K562 (cell line): ENCODE data around the gene PTPN11. TPM values are rescaled to one million over a fixed set of nuclear protein-coding genes. Genes with fewer than 3 reads are reported as not detected.

Source experiments
- BRF1 ChIP-seq: IDR thresholded peaks from 3 replicates; pipeline ENCODE4 v1.6.1; 2011; ENCODE audit warnings: borderline replicate concordance, mild to moderate bottlenecking; ENCODE audit not compliant: insufficient read length; ENCODE audit errors: extremely low read depth
- CHCHD3 ChIP-seq: fragments of 250-450 bp; sonication (Bioruptor Pico); IDR thresholded peaks from 2 replicates; pipeline ENCODE4 v2.1.2; 2022; ENCODE audit warnings: mild to moderate bottlenecking
- CXXC5 ChIP-seq: fragments of 250-450 bp; sonication (Bioruptor Pico); IDR thresholded peaks from 2 replicates; pipeline ENCODE4 v1.8.0; 2022; ENCODE audit warnings: inconsistent platforms, mild to moderate bottlenecking, moderate library complexity
- FOSL1 ChIP-seq: fragments of 200-800 bp; sonication (Bioruptor generic); conservative IDR thresholded peaks from 2 replicates; pipeline ENCODE4 v1.6.1; 2016; ENCODE audit warnings: missing genetic modification characterization, missing compliant biosample characterization
- GTF2F1 ChIP-seq: IDR thresholded peaks from 2 replicates; pipeline ENCODE4 v1.6.1; 2011; ENCODE audit warnings: low read depth, low read length, improper control_type of control experiment
- HDGF ChIP-seq: fragments of 450-650 bp; IDR thresholded peaks from 2 replicates; pipeline ENCODE4 v1.6.1; 2016
- OTX1 ChIP-seq: fragments of 450-650 bp; formaldehyde crosslinking; IDR thresholded peaks from 2 replicates; pipeline ENCODE4 v1.4.0; 2022; ENCODE audit warnings: mild to moderate bottlenecking
- STAT6 ChIP-seq: sonication (generic); formaldehyde crosslinking; IDR thresholded peaks from 2 replicates; pipeline ENCODE4 v1.8.1; 2023; ENCODE audit warnings: mild to moderate bottlenecking, missing genetic modification reagents
- TBP ChIP-seq: optimal IDR thresholded peaks from 2 replicates; pipeline ENCODE3; 2011; ENCODE audit warnings: low read depth, low read length, improper control_type of control experiment
- ZNF212 ChIP-seq: fragments of 450-650 bp; formaldehyde crosslinking; IDR thresholded peaks from 2 replicates; pipeline ENCODE4 v1.4.0; 2020; ENCODE audit warnings: mild to moderate bottlenecking
- ZNF253 ChIP-seq: fragments of 250-450 bp; sonication (Bioruptor Pico); conservative IDR thresholded peaks from 2 replicates; pipeline ENCODE4 v1.6.1; 2021; ENCODE audit warnings: mild to moderate bottlenecking
- ZNF695 ChIP-seq: fragments of 450-650 bp; formaldehyde crosslinking; IDR thresholded peaks from 2 replicates; pipeline ENCODE4 v1.4.0; 2020; ENCODE audit warnings: mild to moderate bottlenecking, moderate library complexity
- polyA plus RNA-seq, 8 experiments: library from polyadenylated mRNA; depleted of rRNA in 4 of 8; stranded (reverse) in 5 of 8; unstranded in 3 of 8; fragments of >200 nt; fragmentation: Nextera tagmentation in 2 of 8; fragmentation: Illumina TruSeq in 1 of 8; extraction: Ambion mirVana in 2 of 8; extraction: Trizol in 1 of 8; gene quantifications; 2 replicates each; pipeline versions ENCODE4 v1.2.1 to v1.2.3, GENCODE V29; 2011 to 2014; ENCODE audit warnings: inconsistent platforms in 1 of 8, missing spikeins in 1 of 8
- total RNA-seq, 7 experiments: library from RNA; depleted of rRNA in 6 of 7; stranded (reverse); fragments of >200 nt in 6 of 7; fragmentation: Illumina TruSeq in 2 of 7; extraction: Trizol in 2 of 7; gene quantifications; 2 replicates each; pipeline versions ENCODE4 v1.2.1 to v1.2.3, GENCODE V29; 2011 to 2021; ENCODE audit warnings: low replicate concordance in 1 of 7
- TF ChIP-seq, protein P1 (sequence below): fragments of 200-600 bp; sonication (generic); IDR thresholded peaks from one replicate; pipeline ENCODE4 v1.6.1; 2012; ENCODE audit warnings: mild to moderate bottlenecking, low read depth, low read length, inconsistent platforms
- TF ChIP-seq, protein P2 (sequence below): fragments of 250-450 bp; sonication (Bioruptor Pico); IDR thresholded peaks from 2 replicates; pipeline ENCODE4 v1.8.0; 2022; ENCODE audit warnings: moderate library complexity, mild to moderate bottlenecking, inconsistent platforms

PTPN11 gene
- total and polyA plus RNA-seq, 9 of the 15 experiments (the other 6 are each of a cell fraction or from before 2014, with no cell fraction given) = 22.5 to 126 (median 79.7) TPM

DNA sequence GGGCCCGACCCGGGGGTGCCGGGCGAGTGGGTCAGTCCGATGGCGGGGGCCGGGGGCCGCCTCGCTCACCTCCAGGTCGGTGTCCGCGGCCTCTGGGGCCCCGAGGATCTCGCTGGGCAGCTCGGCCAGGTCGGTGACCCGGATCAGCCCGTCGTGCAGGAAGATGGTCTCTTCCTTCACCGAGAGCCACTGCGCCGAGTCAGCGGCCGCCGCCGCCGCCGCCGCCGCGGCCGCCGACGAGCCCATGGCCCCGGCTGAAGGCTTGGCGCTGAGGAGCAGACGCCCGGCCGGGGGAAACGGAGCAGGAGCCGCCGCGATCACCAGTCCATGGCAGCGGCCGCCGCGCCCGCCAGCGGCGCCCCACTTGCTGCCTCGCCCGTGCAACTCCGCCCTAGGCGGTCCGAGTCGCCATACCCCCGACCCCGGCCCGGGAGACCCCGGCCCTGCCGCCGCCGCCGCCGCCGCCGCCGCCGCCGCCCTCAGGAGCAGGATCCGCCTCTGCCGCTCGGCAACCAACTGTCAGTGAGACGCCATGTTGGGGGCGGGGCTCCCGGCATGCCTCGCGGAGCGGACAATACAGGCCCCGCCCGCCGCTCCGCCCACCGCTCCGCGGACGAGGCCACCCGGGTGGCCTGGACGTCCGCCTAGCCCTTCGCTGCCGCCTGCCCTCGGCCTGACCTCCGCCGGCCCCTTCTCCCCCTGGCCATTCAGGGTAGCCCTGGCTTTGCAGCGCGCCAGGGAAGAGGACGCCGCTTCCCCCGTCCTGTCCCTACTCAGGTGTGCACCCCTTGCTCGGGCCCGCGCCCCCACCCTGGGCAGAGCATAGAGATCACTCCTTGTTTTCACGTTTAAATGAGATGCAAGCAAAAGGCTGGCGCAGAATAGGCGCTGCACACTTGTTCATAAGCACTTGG, 36.6 kb upstream of the PTPN11 start, which contains the start of gene HECTD4 (continued):
- TF ChIP-seq, protein P1, sequence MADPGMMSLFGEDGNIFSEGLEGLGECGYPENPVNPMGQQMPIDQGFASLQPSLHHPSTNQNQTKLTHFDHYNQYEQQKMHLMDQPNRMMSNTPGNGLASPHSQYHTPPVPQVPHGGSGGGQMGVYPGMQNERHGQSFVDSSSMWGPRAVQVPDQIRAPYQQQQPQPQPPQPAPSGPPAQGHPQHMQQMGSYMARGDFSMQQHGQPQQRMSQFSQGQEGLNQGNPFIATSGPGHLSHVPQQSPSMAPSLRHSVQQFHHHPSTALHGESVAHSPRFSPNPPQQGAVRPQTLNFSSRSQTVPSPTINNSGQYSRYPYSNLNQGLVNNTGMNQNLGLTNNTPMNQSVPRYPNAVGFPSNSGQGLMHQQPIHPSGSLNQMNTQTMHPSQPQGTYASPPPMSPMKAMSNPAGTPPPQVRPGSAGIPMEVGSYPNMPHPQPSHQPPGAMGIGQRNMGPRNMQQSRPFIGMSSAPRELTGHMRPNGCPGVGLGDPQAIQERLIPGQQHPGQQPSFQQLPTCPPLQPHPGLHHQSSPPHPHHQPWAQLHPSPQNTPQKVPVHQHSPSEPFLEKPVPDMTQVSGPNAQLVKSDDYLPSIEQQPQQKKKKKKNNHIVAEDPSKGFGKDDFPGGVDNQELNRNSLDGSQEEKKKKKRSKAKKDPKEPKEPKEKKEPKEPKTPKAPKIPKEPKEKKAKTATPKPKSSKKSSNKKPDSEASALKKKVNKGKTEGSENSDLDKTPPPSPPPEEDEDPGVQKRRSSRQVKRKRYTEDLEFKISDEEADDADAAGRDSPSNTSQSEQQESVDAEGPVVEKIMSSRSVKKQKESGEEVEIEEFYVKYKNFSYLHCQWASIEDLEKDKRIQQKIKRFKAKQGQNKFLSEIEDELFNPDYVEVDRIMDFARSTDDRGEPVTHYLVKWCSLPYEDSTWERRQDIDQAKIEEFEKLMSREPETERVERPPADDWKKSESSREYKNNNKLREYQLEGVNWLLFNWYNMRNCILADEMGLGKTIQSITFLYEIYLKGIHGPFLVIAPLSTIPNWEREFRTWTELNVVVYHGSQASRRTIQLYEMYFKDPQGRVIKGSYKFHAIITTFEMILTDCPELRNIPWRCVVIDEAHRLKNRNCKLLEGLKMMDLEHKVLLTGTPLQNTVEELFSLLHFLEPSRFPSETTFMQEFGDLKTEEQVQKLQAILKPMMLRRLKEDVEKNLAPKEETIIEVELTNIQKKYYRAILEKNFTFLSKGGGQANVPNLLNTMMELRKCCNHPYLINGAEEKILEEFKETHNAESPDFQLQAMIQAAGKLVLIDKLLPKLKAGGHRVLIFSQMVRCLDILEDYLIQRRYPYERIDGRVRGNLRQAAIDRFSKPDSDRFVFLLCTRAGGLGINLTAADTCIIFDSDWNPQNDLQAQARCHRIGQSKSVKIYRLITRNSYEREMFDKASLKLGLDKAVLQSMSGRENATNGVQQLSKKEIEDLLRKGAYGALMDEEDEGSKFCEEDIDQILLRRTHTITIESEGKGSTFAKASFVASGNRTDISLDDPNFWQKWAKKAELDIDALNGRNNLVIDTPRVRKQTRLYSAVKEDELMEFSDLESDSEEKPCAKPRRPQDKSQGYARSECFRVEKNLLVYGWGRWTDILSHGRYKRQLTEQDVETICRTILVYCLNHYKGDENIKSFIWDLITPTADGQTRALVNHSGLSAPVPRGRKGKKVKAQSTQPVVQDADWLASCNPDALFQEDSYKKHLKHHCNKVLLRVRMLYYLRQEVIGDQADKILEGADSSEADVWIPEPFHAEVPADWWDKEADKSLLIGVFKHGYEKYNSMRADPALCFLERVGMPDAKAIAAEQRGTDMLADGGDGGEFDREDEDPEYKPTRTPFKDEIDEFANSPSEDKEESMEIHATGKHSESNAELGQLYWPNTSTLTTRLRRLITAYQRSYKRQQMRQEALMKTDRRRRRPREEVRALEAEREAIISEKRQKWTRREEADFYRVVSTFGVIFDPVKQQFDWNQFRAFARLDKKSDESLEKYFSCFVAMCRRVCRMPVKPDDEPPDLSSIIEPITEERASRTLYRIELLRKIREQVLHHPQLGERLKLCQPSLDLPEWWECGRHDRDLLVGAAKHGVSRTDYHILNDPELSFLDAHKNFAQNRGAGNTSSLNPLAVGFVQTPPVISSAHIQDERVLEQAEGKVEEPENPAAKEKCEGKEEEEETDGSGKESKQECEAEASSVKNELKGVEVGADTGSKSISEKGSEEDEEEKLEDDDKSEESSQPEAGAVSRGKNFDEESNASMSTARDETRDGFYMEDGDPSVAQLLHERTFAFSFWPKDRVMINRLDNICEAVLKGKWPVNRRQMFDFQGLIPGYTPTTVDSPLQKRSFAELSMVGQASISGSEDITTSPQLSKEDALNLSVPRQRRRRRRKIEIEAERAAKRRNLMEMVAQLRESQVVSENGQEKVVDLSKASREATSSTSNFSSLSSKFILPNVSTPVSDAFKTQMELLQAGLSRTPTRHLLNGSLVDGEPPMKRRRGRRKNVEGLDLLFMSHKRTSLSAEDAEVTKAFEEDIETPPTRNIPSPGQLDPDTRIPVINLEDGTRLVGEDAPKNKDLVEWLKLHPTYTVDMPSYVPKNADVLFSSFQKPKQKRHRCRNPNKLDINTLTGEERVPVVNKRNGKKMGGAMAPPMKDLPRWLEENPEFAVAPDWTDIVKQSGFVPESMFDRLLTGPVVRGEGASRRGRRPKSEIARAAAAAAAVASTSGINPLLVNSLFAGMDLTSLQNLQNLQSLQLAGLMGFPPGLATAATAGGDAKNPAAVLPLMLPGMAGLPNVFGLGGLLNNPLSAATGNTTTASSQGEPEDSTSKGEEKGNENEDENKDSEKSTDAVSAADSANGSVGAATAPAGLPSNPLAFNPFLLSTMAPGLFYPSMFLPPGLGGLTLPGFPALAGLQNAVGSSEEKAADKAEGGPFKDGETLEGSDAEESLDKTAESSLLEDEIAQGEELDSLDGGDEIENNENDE = no peak
- TF ChIP-seq GTF2F1 (no peak), ZNF695 (no peak), ZNF212 (CRISPR knock-in tag) (no peak), OTX1 (CRISPR knock-in tag) (no peak), TBP (peak; percentile 81), CXXC5 (peak; percentile 67), FOSL1 (tag) (peak; percentile 22; the same call in 1 of the 2 replicates), CHCHD3 (no peak), HDGF (0 out of 2 replicates have a peak, but pooled peaks have one; percentile 61), BRF1 (no peak), ZNF253 (CRISPR knock-in tag) (no peak), STAT6 (CRISPR knock-in tag) (no peak)
- TF ChIP-seq, protein P2, sequence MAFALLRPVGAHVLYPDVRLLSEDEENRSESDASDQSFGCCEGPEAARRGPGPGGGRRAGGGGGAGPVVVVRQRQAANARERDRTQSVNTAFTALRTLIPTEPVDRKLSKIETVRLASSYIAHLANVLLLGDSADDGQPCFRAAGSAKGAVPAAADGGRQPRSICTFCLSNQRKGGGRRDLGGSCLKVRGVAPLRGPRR = no peak
